Measurements from ENCODE around the gene GNA12. TPM values are rescaled to one million over a fixed set of nuclear protein-coding genes. Genes with fewer than 3 reads are reported as not detected.
"Not testable (repeated sequence)": the region's sequence is repeated elsewhere in the genome, so short reads cannot be mapped to it uniquely, and the experiment has no call there.

GNA12 gene
- total and polyA plus RNA-seq, 4 donors, result 21.4 to 56.6 (median 42.3) TPM

DNA sequence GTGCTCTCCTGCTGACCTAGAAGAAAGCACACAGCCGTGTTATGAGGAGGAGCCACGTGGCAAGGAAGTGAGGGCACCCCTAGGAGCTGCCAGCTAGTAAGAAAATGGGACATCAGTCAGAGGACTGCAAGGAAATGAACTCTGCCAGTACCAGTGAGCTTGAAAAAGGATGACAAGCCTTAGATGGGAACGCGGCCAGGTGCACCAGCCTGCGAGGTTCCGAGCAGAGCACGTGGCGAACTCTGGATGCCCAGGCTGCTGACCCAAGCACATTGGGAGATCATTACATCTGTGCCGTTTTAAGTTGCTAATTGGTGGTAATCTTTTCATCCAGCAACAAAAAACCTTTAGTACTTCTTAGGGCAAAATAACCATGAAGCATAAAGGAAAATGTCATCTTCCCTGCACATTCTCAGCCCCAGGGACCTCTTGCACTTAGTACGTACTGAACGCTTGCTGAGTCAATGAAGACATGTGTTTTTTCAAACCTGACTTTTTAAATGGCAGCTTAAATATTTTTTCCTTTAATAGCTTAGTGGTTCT lies 86.7 kb downstream of the GNA12 start:
- 4 to 6% methylated on average over 11 of the region's 11 CpGs for WGBS, 2 donors
- Histone ChIP-seq H3K27ac (ENCODE audit: low read depth in 1 of 2, low read length in 2 of 2) (peak overlapping the region; percentile 11 to 44), H3K36me3 (ENCODE audit: control insufficient read depth in 1 of 2, insufficient read depth in 2 of 2, low read length in 1 of 2) (no peaks in the 10 kb centered on the region), H3K9me3 (ENCODE audit: control insufficient read depth, low read length) (no peaks in the 10 kb centered on the region), H3K4me3 (ENCODE audit: low read length in 2 of 2) (no peak overlapping the region), H3K4me1 (ENCODE audit: control insufficient read depth in 1 of 2, insufficient read depth in 2 of 2, low read length in 2 of 2) (no peaks in the 10 kb centered on the region), H3K27me3 (ENCODE audit: control insufficient read depth in 1 of 2, insufficient read depth in 2 of 2, low read length in 1 of 2) (no peaks in the 10 kb centered on the region)
- DNase-seq (peak; percentile 77 to 87), ATAC-seq (ENCODE audit: low FRiP score) (peak; percentile 33)
- intact Hi-C loops (cut with DNase I), result no loop called here

DNA sequence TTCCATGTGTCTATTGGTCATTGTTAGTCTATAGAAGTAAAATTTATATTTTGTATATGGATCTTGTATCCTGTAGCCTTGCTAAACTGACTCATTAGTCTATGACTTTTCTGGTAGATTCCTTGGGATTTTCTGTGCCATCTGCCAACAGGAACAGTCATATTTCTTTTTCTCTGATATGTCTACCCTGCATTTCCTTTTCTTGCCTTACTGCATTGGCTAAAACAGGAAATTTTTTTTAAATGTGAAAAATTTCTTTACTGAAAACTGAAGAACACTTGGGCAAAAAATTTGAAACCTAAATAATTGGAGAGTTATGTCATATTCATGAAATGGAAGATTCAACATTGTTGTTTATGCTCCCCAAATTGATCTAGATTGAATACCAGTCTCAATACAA lies 88.6 kb downstream of the GNA12 start:
- intact Hi-C loops (cut with DNase I), result no loop called here
- ATAC-seq (ENCODE audit: low FRiP score), result no peak
- Histone ChIP-seq H3K9me3 (ENCODE audit: control insufficient read depth, low read length) (no peaks in the 10 kb centered on the region), H3K27me3 (ENCODE audit: control insufficient read depth in 1 of 2, insufficient read depth in 2 of 2, low read length in 1 of 2) (no peaks in the 10 kb centered on the region), H3K27ac (ENCODE audit: low read depth in 1 of 2, low read length in 2 of 2) (no peak overlapping the region), H3K4me1 (ENCODE audit: control insufficient read depth in 1 of 2, insufficient read depth in 2 of 2, low read length in 2 of 2) (no peaks in the 10 kb centered on the region), H3K4me3 (ENCODE audit: low read length in 2 of 2) (no peak overlapping the region), H3K36me3 (ENCODE audit: control insufficient read depth in 1 of 2, insufficient read depth in 2 of 2, low read length in 1 of 2) (no peaks in the 10 kb centered on the region)
- no peak for DNase-seq

DNA sequence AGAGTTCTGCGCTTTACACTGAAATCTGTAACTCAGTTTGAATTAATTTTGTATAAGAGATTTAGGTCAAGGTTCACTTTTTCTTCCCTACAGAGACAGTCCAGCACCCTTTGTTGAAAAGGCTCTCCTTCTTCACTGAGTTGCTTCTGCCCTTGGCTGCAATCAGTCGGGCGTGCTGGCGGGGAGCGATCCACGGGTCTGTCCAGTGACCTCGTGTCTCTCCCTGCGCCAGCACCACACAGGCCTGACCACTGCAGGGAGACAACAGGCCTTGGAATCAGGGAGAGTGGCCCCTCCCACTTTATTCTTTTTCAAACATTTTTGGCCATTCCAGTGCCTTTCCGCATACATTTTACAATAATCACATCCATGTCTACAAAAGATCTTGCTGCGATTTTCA lies 89.2 kb downstream of the GNA12 start:
- DNase-seq, result no peak
- H3K27ac ChIP-seq (ENCODE audit: low read depth in 1 of 2, low read length in 2 of 2), result no peak overlapping the region
- intact Hi-C loops (cut with DNase I), result no loop called here
- no peak for ATAC-seq (ENCODE audit: low FRiP score)
- no peaks in the 10 kb centered on the region for H3K4me1 ChIP-seq (ENCODE audit: control insufficient read depth in 1 of 2, insufficient read depth in 2 of 2, low read length in 2 of 2)
- 94 to 98% methylated on average over 10 of the region's 10 CpGs for WGBS, 2 donors
- no peaks in the 10 kb centered on the region for H3K27me3 ChIP-seq (ENCODE audit: control insufficient read depth in 1 of 2, insufficient read depth in 2 of 2, low read length in 1 of 2)
- no peak overlapping the region for H3K4me3 ChIP-seq (ENCODE audit: low read length in 2 of 2)
- no peaks in the 10 kb centered on the region for H3K36me3 ChIP-seq (ENCODE audit: control insufficient read depth in 1 of 2, insufficient read depth in 2 of 2, low read length in 1 of 2)
- H3K9me3 ChIP-seq (ENCODE audit: control insufficient read depth, low read length), result no peaks in the 10 kb centered on the region

DNA sequence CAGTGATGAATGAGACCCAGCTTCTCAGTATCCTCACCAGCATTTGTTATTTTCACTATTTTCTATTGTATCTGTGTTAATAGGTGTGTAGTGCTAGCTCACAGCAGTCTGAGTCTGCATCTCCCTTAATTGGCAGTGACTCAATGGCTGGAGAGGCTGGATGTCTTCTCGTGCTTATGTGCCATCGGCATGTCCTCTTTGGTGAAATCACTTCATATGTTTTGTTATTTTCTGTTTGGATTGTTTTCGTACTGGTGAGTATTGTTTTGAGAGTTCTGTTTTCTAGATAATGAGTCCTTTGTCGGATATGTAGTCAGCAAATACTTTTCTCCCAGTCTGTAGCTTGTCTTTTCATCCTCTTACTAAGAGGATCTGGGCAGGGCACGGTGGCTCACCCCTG lies 90.0 kb downstream of the GNA12 start:
- H3K4me1 ChIP-seq (ENCODE audit: control insufficient read depth in 1 of 2, insufficient read depth in 2 of 2, low read length in 2 of 2), result no peaks in the 10 kb centered on the region
- WGBS, 2 donors, result 92 to 93% methylated on average over 5 of the region's 5 CpGs
- no peak for ATAC-seq (ENCODE audit: low FRiP score)
- no peak overlapping the region for H3K4me3 ChIP-seq (ENCODE audit: low read length in 2 of 2)
- no peaks in the 10 kb centered on the region for H3K9me3 ChIP-seq (ENCODE audit: control insufficient read depth, low read length)
- DNase-seq, result no peak
- H3K27ac ChIP-seq (ENCODE audit: low read depth in 1 of 2, low read length in 2 of 2), result no peak overlapping the region
- H3K27me3 ChIP-seq (ENCODE audit: control insufficient read depth in 1 of 2, insufficient read depth in 2 of 2, low read length in 1 of 2), result no peaks in the 10 kb centered on the region
- H3K36me3 ChIP-seq (ENCODE audit: control insufficient read depth in 1 of 2, insufficient read depth in 2 of 2, low read length in 1 of 2), result no peaks in the 10 kb centered on the region
- intact Hi-C loops (cut with DNase I), result no loop called here

DNA sequence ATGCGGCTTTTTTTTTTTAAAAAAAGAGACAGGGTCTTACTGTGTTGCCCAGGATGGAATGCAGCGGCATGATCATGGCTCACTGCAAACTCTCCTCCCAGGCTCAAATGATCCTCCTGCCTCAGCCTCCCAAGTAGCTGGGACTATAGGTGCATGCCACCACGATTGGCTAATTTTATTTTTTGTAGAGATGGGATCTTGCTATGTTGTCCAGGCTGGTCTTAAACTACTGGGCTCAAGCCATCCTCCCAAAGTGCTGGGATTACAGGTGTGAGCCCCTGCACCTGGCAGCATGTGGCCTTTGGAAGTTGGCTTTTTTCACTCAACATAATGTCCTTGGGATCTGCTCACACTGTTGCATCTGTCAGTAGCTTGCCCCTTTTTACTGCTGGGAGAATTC lies 91.0 kb downstream of the GNA12 start:
- WGBS, 2 donors, result 95 to 99% methylated on average over 3 of the region's 3 CpGs

DNA sequence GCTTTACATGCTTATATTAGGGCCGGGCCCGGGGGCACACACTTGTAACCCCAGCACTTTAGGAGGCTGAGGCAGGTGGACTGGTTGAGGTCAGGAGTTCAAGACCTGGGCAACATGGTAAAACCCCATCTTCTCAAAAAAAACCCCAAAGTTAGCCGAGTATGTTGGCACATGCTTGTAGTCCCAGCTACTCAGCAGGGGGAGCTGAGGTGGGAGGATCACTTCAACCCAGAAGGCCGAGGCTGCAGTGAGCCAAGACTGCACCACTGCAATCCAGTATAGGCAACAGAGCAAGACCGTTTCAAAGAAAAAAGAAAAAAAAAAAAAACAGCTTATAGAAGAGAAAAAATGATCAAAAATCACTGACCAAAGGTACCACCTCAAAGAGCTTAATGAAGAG lies 93.0 kb downstream of the GNA12 start:
- no peaks in the 10 kb centered on the region for H3K36me3 ChIP-seq (ENCODE audit: control insufficient read depth in 1 of 2, insufficient read depth in 2 of 2, low read length in 1 of 2)
- H3K4me3 ChIP-seq (ENCODE audit: low read length in 2 of 2), result no peak overlapping the region
- no peaks in the 10 kb centered on the region for H3K9me3 ChIP-seq (ENCODE audit: control insufficient read depth, low read length)
- DNase-seq (no peak), ATAC-seq (ENCODE audit: low FRiP score) (no peak)
- intact Hi-C loops (cut with DNase I), result no loop called here
- WGBS, 2 donors, result 70 to 74% methylated on average over 5 of the region's 5 CpGs
- no peaks in the 10 kb centered on the region for H3K4me1 ChIP-seq (ENCODE audit: control insufficient read depth in 1 of 2, insufficient read depth in 2 of 2, low read length in 2 of 2)
- no peaks in the 10 kb centered on the region for H3K27me3 ChIP-seq (ENCODE audit: control insufficient read depth in 1 of 2, insufficient read depth in 2 of 2, low read length in 1 of 2)
- no peak overlapping the region for H3K27ac ChIP-seq (ENCODE audit: low read depth in 1 of 2, low read length in 2 of 2)

More for the DNA sequence above, 91.0 kb downstream of the GNA12 start:
- Histone ChIP-seq H3K4me1 (ENCODE audit: control insufficient read depth in 1 of 2, insufficient read depth in 2 of 2, low read length in 2 of 2) (no peaks in the 10 kb centered on the region), H3K9me3 (ENCODE audit: control insufficient read depth, low read length) (no peaks in the 10 kb centered on the region), H3K27me3 (ENCODE audit: control insufficient read depth in 1 of 2, insufficient read depth in 2 of 2, low read length in 1 of 2) (no peaks in the 10 kb centered on the region), H3K27ac (ENCODE audit: low read depth in 1 of 2, low read length in 2 of 2) (no peak overlapping the region), H3K4me3 (ENCODE audit: low read length in 2 of 2) (no peak overlapping the region), H3K36me3 (ENCODE audit: control insufficient read depth in 1 of 2, insufficient read depth in 2 of 2, low read length in 1 of 2) (no peaks in the 10 kb centered on the region)
- ATAC-seq (ENCODE audit: low FRiP score), result no peak
- DNase-seq, result no peak
- intact Hi-C loops (cut with DNase I), result no loop called here

DNA sequence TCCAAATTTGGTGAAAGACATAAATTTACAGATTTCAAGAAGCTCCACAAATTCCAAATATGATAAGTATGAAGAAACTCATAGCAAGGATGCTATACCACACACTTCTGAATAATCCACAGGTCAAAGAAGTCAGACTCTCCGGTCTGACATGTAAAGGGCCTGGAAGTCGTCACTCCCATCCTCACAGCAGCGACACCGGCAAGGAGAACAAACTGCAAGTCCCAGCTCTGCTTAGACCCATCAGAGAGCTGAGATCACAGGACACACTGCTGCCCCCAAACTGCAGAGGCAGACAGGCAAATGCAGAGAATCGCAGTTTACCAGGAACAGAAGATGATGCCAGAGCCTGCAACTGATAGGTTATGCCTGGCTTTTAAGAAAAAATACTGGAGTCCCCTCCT lies 94.1 kb downstream of the GNA12 start:
- Histone ChIP-seq H3K27me3 (ENCODE audit: control insufficient read depth in 1 of 2, insufficient read depth in 2 of 2, low read length in 1 of 2) (no peaks in the 10 kb centered on the region), H3K4me3 (ENCODE audit: low read length in 2 of 2) (no peak overlapping the region), H3K36me3 (ENCODE audit: control insufficient read depth in 1 of 2, insufficient read depth in 2 of 2, low read length in 1 of 2) (no peaks in the 10 kb centered on the region), H3K9me3 (ENCODE audit: control insufficient read depth, low read length) (no peaks in the 10 kb centered on the region), H3K4me1 (ENCODE audit: control insufficient read depth in 1 of 2, insufficient read depth in 2 of 2, low read length in 2 of 2) (no peaks in the 10 kb centered on the region), H3K27ac (ENCODE audit: low read depth in 1 of 2, low read length in 2 of 2) (no peak overlapping the region)
- DNase-seq (no peak), ATAC-seq (ENCODE audit: low FRiP score) (no peak)
- 87 to 95% methylated on average over 5 of the region's 5 CpGs for WGBS, 2 donors
- intact Hi-C loops (cut with DNase I), result no loop called here

DNA sequence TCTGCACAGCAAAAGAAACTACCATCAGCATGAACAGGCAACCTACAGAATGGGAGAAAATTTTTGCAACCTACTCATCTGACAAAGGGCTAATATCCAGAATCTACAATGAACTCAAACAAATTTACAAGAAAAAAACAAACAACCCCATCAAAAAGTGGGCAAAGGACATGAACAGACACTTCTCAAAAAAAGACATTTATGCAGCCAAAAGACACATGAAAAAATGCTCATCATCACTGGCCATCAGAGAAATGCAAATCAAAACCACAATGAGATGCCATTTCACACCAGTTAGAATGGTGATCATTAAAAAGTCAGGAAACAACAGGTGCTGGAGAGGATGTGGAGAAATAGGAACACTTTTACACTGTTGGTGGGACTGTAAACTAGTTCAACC lies 95.4 kb downstream of the GNA12 start:
- ATAC-seq (ENCODE audit: low FRiP score); H3K9me3 ChIP-seq (ENCODE audit: control insufficient read depth, low read length); H3K27ac ChIP-seq (ENCODE audit: low read depth in 1 of 2, low read length in 2 of 2); DNase-seq; H3K36me3 ChIP-seq (ENCODE audit: control insufficient read depth in 1 of 2, insufficient read depth in 2 of 2, low read length in 1 of 2); intact Hi-C loops (cut with DNase I); H3K27me3 ChIP-seq (ENCODE audit: control insufficient read depth in 1 of 2, insufficient read depth in 2 of 2, low read length in 1 of 2); H3K4me3 ChIP-seq (ENCODE audit: low read length in 2 of 2); H3K4me1 ChIP-seq (ENCODE audit: control insufficient read depth in 1 of 2, insufficient read depth in 2 of 2, low read length in 2 of 2): not testable (repeated sequence)

DNA sequence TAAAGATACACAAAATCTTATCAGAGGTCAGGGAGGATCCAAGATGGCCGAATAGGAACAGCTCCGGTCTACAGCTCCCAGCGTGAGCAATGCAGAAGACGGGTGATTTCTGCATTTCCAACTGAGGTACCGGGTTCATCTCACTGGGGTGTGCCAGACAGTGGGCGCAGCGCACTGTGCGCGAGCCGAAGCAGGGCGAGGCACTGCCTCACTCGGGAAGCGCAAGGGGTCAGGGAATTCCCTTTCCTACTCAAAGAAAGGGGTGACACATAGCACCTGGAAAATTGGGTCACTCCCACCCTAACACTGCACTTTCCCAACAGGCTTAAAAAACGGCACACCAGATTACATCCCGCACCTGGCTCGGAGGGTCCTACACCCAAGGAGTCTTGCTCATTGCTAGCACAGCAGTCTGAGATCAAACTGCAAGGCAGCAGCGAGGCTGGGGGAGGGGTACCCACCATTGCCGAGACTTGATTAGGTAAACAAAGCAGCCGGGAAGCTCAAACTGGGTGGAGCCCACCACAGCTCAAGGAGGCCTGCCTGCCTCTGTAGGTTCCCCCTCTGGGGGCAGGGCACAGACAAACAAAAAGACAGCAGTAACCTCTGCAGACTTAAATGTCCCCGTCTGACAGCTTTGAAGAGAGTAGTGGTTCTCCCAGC lies 100.5 kb downstream of the GNA12 start:
- H3K27me3 ChIP-seq (ENCODE audit: control insufficient read depth in 1 of 2, insufficient read depth in 2 of 2, low read length in 1 of 2); H3K9me3 ChIP-seq (ENCODE audit: control insufficient read depth, low read length); H3K36me3 ChIP-seq (ENCODE audit: control insufficient read depth in 1 of 2, insufficient read depth in 2 of 2, low read length in 1 of 2); H3K4me1 ChIP-seq (ENCODE audit: control insufficient read depth in 1 of 2, insufficient read depth in 2 of 2, low read length in 2 of 2); H3K27ac ChIP-seq (ENCODE audit: low read depth in 1 of 2, low read length in 2 of 2); intact Hi-C loops (cut with DNase I); ATAC-seq (ENCODE audit: low FRiP score); H3K4me3 ChIP-seq (ENCODE audit: low read length in 2 of 2); DNase-seq: not testable (repeated sequence)
- WGBS, 2 donors, result 92 to 96% methylated on average over 20 of the region's 20 CpGs
